Colon (tissue), 2 donors: ENCODE measurements around the gene DNAH17.

Experiments
- FAIRE-seq: peaks from 2 replicates; lab custom pipeline; 2012; peaks lifted over from hg19 to GRCh38; lab: Jason Lieb, UNC
- donor health status: control.
- donor health status: control.

The DNAH17 gene

GRCh38 chr17:78575340-78575739, 1.9 kb downstream of the DNAH17 start:
- FAIRE-seq = no peak

GRCh38 chr17:78573955-78574354, 3.2 kb downstream of the DNAH17 start:
- no peak for FAIRE-seq

- no peak for FAIRE-seq
Measured at GRCh38 chr17:78572239-78573205, 4.7 kb downstream of the DNAH17 start.

- FAIRE-seq = no peak
Measured at GRCh38 chr17:78571329-78571728, 5.9 kb downstream of the DNAH17 start.

- FAIRE-seq = no peak
Measured at GRCh38 chr17:78568494-78569115, 8.6 kb downstream of the DNAH17 start.

- no peak for FAIRE-seq
Measured at GRCh38 chr17:78567991-78568390, 9.2 kb downstream of the DNAH17 start.

- FAIRE-seq = no peak
Measured at GRCh38 chr17:78566947-78567346, 10.2 kb downstream of the DNAH17 start.

GRCh38 chr17:78563189-78564145, 13.7 kb downstream of the DNAH17 start:
- no peak for FAIRE-seq

- no peak for FAIRE-seq
Measured at GRCh38 chr17:78562734-78563133, 14.5 kb downstream of the DNAH17 start.

- FAIRE-seq = no peak
Measured at GRCh38 chr17:78561166-78561565, 16.0 kb downstream of the DNAH17 start.

- FAIRE-seq = no peak
Measured at GRCh38 chr17:78560731-78561130, 16.5 kb downstream of the DNAH17 start.

GRCh38 chr17:78559749-78560368, 17.3 kb downstream of the DNAH17 start:
- FAIRE-seq = no peak

GRCh38 chr17:78558989-78559388, 18.2 kb downstream of the DNAH17 start:
- FAIRE-seq = no peak

GRCh38 chr17:78558181-78558850, 18.9 kb downstream of the DNAH17 start:
- no peak for FAIRE-seq

- FAIRE-seq = no peak
Measured at GRCh38 chr17:78557598-78558039, 19.6 kb downstream of the DNAH17 start.

GRCh38 chr17:78556812-78557211, 20.4 kb downstream of the DNAH17 start:
- no peak for FAIRE-seq

- FAIRE-seq = no peak
Measured at GRCh38 chr17:78555746-78556401, 21.3 kb downstream of the DNAH17 start.

GRCh38 chr17:78550464-78550863, 26.7 kb downstream of the DNAH17 start:
- no peak for FAIRE-seq

GRCh38 chr17:78548725-78549124, 28.5 kb downstream of the DNAH17 start:
- FAIRE-seq = no peak

GRCh38 chr17:78547035-78547434, 30.2 kb downstream of the DNAH17 start:
- FAIRE-seq = no peak

GRCh38 chr17:78546476-78546875, 30.7 kb downstream of the DNAH17 start:
- no peak for FAIRE-seq
